Inflammatory macrophage treated with lipopolysaccharide for 4 hours (primary cell): ENCODE results near the gene LIMK2.
"Not testable (repeated sequence)": the region's sequence is repeated elsewhere in the genome, so short reads cannot be mapped to it uniquely, and the experiment has no call there.

Experiments used
- DNase-seq: peaks from one replicate; pipeline ENCODE4 v3.0.0-alpha.2; 2020

LIMK2 gene

GRCh38 chr22:31211862-31212730 is at the start of gene LIMK2:
Gene LIMK2 (plus strand): TSS chr22:31212298. CDS start chr22:31212409, 111 bp downstream.
- DNase-seq = peak; percentile 93

DNA sequence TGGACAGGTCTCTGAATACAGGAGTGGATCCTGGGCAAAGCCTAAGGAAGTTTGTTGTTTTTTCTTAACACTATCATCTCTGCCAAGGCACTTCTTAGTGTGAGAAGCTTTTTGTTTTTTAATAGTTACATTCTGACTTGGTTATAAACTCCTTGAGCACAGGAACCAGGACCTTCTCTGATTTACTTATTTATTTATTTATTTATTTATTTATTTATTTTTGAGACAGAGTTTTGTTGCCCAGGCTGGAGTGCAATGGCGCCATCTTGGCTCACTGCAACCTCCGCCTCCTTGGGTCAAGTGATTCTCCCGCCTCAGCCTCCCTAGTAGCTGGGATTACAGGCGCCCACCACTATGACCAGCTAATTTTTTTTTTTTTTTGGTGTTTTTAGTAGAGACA is 41.1 kb upstream of the LIMK2 start:
- no peak for DNase-seq

DNA sequence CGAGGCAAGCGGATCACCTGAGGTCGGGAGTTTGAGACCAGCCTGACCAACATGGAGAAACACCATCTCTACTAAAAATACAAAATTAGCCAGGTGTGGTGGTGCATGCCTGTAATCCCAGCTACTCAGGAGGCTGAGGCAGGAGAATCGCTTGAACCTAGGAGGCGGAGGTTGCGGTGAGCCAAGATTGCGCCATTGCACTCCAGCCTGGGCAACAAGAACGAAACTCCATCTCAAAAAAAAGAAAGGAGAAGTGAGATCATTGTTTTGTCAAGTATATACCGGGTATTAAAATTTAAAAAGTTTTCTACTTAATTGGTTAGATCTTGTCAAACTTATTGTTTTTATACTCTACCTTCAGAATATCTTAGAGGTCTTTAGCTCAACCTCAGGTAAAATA is 40.4 kb upstream of the LIMK2 start:
- DNase-seq = peak; percentile 60

DNA sequence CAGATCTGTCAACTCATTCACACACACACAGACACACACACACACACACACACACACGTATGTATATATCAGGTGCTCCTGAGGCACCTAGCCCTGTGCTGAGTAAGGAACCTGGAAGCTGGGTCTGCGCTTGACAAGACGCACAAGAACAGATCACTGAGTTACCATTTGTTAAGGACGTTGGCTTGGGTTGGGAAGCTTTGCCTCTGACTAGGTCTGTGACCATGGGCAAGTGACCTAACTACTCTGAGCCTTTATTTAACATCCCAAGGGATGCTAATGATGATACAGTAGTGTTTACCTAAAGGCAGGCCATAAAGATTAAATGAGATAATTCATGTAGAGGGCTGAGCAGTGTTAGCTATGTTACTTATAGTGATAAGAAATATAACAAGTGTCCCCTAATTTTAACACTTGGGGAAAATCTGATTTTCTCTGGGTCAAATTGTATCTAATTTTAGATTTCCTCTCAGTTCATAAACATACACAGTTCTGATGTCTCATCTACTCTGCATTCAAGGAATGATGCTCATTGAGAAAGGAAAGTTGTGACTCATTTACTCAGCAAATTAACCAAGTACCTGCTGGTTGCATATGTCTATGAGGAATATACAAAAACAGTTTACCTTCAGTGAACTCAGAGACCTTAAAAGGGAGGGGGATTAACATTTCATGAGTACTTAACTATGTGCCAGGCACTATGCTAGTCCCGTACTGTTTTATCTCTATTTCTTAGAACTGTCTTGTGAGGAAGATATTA is 38.5 kb upstream of the LIMK2 start:
- DNase-seq = no peak

- no peak for DNase-seq
Observed at GRCh38 chr22:31176923-31177322, 35.2 kb upstream of the LIMK2 start.

DNA sequence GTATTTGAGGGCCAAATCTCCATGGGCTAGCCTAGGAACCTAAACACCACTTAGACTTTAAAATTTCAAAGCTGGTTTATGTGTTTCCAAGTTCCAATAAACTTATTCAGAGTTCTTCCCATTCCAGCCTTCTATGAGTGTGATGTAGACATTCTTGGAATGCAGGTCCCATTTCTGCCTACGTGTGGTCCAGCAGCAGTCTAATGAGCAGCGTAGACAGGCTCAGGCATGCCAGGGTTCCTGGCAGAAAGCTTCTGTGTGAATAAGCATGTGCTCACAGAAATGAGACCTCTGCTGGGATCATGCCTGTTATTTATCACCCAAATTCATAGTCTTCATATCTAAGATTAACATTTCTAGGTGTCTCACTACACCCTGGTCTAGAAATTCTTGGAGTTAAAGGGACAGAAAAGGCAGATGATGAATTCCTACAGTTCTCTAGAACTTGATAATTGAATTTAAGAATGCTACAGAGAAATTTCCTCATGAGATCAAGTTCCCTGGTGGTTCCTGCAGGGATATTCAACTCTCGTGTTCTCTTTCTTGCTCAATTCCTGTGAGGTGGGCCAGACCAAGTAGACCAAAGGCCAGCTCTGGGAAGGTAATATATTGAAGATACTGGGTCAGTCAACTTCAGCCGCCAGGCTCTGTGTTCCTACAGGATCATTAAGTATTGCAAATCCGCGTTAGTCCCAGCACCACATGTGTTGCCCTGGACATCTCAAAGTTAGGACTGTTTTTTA is 34.5 kb upstream of the LIMK2 start:
- DNase-seq = no peak

DNA sequence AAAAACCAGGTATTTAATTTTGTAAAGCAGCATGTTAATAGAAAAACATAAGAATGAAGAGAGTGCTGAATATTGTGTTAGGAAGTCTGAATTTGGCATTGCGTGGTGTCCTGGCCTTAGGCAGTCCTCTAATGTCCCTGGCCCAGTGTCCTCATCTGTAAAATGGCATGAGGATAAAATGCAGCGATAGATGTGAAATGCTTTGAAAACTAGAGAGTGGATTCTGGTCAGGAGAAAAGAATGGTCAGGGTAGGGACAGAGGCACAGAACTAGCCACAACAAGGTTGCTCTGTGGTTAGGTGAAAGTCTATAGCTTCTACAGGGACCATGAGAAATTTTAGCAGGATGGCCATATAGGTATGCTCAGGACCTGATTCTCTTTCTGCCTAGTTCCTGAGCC is 33.2 kb upstream of the LIMK2 start:
- no peak for DNase-seq

- no peak for DNase-seq
Observed at GRCh38 chr22:31179345-31179744, 32.8 kb upstream of the LIMK2 start.

DNA sequence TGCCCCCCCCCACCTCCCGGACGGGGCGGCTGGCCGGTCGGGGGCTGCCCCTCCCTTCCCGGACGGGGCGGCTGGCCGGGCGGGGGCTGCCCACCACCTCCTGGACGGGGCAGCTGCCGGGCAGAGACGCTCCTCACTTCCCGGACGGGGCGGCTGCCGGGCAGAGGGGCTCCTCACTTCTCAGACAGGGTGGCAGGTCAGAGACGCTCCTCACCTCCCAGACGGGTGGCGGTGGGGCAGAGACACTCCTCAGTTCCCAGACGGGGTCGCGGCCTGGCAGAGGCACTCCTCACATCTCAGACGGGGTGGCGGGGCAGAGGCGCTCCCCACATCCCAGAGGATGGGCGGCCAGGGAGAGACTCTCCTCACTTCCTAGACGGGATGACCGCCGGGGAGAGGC is 28.1 kb upstream of the LIMK2 start:
- no peak for DNase-seq

DNA sequence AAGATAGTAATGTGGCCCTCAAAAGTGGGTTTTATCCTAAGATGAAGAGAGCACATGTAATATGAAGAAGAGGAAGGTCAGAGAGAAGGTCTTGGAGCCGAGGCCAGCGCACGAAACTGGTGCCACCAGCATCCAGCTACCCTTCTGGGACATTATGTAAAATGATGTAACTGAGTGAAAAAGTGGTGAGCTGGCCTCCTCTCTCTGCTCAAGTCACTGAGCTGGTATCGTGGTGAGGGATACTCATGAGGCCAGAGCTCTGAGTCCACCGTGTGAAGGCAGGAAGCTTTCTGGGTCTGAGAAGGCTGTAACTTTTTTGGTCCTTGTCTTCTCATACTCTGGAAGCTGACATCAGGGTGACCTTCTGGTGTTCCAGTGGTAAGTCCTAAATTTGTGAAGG is 27.0 kb upstream of the LIMK2 start:
- DNase-seq = no peak

DNA sequence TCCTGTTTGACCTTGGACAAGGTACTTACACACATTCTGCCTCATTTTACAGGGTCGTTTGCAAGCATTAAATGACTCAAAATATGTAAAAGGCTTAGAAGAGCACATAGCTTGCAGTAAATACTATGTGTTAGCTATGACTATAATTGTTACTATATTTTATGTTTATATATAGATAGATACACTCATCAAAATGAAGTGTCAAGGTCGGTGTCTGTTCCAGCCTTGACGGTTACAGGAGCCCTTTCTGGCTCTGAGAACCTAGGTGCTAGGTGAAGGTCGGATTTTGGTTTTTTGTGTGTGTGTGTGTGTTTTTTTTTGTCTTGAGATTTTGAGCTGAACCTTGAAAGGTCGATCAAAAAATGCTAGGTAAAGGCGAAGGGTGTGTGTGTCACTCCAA is 24.5 kb upstream of the LIMK2 start:
- DNase-seq = no peak

- no peak for DNase-seq
Observed at GRCh38 chr22:31192513-31192912, 19.6 kb upstream of the LIMK2 start.

DNA sequence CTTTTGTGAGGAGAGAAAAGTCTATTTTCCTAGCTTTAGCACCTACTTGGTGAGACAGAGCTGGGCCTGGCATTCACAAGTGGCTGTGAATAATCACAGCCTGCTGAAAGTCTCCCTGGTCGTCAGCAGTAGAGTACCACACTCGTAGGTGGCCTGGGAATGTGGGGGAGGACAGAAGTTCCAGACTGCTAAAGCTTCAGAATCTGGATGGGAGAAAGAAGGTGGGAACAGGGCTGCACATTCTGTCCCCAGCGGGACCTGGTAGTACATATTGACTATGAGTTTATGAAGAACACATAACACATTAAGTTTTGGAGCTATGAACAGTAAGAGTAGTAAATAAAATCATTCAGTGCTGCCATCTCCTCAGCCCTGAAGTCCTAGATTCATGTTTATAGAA is 19.0 kb upstream of the LIMK2 start:
- no peak for DNase-seq

DNA sequence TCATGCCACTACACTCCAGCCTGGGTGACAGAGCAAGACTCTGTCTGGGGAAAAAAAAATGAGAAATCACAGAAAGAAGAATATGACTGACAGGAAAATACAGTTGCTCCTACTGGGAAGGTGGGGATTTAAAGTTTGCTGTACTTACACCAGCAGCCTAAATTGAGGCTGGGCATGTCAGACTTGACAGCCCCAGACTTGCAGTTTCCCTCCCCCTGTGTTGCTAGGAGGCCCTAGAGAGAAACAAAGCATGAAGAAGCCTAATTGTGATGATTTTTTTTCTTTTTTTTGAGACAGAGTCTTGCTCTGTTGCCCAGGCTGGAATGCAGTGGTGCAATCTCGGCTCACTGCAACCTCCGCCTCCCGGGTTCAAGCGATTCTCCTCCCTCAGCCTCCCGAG is 17.4 kb upstream of the LIMK2 start:
- not testable (repeated sequence) for DNase-seq

DNA sequence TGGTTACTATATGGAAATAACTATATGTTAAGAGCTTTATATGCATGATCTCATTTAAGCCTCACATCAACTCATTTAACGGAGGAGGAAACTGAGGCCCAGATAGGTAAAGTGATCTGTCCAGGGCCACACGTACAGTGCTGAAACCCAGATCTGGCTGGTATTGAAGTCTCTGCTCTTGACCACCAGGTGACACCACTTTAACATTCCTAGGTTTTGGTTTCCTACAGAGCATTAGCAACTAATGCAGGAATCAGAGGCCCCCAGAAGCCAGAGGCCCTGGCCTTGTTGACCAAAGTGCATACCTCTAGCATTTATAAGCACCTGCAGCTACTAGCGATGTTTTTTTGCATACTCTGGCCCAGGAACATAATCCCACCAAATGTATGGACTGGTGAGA is 12.9 kb upstream of the LIMK2 start:
- no peak for DNase-seq

DNA sequence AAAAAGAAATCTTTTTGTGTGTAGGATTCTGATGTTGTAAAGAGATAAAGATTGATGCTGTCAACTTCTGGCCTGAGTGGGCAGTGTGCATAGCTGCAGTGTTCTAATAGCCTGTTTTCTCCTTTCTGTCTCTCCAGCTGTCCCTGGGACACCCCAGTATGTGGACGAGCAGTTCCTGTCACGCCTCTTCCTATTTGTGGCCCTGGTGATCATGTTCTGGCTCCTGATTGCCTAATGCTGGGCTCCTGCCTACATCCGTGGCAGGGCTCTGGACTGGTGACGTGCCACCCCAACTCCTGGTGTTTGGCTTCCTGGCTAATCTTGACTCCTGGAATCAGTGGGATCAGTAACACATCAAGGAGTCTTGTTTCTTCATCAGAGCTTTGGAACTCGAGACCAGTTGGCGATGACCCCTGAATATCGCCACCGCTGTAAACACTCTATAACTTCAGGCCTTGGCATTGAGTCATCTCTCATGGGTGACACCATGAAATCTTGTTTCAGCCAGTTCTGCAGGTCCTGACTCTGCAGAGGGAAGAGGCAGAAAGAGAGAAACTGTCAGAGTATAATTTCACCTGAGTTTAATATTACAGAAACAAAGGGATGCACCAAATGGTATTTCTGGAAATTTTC is 7.6 kb upstream of the LIMK2 start:
- peak; percentile 62 for DNase-seq

GRCh38 chr22:31205059-31205458 is 7.0 kb upstream of the LIMK2 start:
- DNase-seq = not testable (repeated sequence)

DNA sequence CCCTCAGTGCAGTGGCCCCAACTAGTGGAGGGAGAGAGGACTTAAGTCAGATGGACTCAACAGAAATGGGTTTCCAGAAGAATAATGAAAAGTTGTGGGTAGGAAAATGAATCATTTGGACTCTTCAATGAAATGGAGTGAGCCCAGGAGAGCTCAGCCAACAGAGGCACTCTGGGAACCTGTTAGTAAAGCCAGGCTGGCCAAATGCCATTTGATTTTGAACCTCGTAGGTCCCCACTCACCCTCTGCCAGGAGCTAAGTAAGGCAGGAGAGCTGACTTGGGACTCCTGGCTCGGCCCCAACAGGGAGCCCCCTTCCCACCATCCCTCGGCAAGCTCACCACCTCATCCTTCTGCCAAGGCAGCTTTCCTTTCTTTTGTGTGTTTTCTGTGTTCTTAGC is 5.6 kb upstream of the LIMK2 start:
- not testable (repeated sequence) for DNase-seq

DNA sequence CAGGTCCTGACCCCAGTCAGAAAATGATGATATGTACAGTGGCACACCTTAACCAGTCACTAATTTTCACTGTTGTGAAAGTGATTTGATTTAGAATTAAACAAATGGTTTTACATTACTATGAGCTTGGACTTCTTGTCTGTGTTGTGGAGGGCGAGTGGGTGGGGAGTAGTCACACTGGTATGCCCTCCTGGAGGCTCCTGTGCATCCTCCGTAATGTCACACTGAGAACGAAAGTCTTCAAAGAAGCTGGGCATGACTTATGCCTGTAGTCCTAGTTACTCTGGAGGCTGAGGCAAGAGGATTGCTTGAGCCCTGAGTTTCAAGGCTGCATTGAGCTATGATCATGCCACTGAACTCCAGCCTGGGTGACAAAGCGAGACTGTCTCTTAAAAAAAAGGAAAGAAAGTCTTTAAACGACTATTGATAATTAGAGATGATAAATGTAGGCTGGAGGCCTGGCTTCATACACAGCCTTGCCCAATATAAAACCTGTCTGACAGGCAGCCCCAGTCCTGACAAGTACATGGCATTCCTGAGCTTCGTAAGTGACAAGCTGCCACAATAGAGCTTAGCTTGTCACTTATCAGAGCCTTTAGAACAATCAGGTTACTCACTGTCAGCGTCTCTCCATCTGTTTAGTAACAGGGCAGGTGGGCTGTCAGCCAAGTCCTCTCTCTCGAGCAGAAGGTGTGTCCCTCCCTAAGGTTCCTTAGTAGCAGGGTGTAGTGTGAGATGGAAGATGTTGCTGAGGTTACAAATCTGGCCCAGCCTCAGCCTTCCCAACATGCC is 5.0 kb upstream of the LIMK2 start:
- DNase-seq = no peak

DNA sequence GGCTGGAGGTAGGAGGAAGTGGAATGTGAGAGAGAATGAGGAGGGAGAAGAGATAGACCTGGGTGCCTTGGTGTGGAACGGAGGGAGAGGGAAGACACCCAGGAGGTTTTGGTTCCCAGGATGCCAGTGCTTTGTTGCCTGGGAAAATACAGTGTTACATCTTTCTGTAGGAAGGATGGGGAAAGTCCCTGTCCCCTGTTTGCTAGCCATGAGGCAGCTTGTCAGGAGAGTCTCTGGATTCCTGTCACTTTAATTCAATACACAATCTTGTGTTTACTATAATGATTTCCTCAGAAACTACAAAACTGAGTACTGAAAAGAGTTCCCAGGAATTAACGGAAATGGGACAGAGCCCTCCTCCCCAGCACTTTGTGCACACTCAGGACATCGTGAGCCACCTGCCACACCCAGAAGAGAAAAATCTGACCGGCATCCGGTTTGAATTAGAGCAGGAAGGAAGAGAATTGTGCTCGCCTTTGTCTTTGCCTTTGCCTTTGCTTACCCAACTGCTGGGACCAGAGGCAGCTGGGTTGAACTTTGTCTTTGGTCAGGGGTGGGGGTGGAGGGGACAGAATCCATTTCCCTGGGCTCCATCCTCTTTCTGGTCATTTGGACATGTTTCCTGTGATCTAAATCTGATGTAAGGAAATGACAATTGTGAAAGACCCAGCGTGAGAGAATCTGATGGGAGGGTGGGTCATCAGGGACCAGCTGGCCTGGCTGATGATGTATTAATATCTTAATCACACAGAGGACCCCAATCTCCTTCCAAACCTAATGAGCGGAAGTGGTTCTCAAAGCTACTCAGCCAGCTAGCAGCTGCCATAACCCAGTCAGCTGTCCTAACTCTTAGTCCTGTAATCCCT is 1.3 kb upstream of the LIMK2 start:
- DNase-seq = peak; percentile 94

- no peak for DNase-seq
Observed at GRCh38 chr22:31211482-31211861, 626 bp upstream of the LIMK2 start.
